GM12801 (cell line): ENCODE data around the gene IRS2.

Experiments
- TF ChIP-seq, protein P1 (sequence below): IDR thresholded peaks from one replicate; pipeline ENCODE4 v1.5.1; 2011; ENCODE audit warnings: control low read depth; ENCODE audit not compliant: insufficient read length; ENCODE audit errors: extremely low read depth

IRS2 gene

DNA sequence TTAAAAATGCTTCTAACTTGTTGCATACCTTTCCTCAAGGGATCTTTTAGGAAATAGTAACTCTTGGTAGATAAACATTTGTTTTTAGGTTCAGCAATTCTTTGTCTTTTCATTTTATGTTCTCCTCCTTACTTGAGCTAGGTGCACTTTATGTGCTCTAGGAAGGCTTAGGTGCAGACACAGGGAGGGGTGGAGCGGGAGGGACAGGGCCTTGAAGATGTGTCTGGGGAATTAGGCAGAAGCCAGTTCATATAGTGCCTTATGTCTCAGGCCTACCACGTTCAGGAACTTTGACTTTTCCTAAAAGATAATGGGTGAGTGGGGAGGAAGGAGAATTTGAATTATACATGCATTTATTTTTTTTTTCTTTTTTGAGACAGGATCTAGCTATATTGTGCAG, 37.7 kb downstream of the IRS2 start:
- TF ChIP-seq, protein P1, sequence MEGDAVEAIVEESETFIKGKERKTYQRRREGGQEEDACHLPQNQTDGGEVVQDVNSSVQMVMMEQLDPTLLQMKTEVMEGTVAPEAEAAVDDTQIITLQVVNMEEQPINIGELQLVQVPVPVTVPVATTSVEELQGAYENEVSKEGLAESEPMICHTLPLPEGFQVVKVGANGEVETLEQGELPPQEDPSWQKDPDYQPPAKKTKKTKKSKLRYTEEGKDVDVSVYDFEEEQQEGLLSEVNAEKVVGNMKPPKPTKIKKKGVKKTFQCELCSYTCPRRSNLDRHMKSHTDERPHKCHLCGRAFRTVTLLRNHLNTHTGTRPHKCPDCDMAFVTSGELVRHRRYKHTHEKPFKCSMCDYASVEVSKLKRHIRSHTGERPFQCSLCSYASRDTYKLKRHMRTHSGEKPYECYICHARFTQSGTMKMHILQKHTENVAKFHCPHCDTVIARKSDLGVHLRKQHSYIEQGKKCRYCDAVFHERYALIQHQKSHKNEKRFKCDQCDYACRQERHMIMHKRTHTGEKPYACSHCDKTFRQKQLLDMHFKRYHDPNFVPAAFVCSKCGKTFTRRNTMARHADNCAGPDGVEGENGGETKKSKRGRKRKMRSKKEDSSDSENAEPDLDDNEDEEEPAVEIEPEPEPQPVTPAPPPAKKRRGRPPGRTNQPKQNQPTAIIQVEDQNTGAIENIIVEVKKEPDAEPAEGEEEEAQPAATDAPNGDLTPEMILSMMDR = no peak

DNA sequence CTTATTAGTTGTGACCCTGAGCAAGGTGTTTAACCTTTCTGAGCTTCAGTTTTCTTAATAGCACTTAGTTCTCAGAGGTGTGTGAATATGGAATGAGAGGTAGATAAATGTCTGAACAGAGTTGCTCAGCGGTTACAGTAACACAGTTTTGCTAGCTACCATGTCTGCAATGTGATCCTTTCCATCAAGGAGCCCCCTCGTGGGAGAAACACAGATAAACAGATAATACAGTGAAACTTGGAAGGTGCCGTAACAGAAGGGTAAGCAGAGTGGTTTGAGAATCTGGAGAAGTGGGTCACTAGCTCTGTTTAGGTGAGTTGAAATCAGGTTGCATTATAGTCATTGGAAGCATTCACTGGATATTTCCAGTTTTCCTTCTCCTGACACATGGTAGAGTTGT, 38.9 kb downstream of the IRS2 start:
- TF ChIP-seq, protein P1 = no peak

DNA sequence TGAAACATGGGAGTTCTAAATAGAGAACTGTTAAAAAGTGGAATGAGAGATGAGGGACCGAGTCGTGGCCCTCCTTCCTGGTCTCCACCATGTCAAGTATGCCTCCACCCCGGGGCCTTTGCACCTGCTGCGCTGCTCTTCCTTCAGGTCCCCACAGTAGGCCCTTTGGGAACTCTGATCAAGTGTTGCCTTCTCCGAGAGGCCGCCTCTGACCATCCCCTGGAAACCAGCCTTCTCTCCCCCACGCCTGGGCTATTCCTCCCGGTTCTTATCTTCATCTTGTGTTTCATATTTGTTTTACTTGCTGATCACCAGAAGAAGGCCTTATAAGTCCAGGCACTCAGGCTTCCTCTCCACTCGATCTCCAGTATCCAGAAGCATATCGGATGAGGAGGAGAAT, 40.0 kb downstream of the IRS2 start:
- TF ChIP-seq, protein P1 = no peak

DNA sequence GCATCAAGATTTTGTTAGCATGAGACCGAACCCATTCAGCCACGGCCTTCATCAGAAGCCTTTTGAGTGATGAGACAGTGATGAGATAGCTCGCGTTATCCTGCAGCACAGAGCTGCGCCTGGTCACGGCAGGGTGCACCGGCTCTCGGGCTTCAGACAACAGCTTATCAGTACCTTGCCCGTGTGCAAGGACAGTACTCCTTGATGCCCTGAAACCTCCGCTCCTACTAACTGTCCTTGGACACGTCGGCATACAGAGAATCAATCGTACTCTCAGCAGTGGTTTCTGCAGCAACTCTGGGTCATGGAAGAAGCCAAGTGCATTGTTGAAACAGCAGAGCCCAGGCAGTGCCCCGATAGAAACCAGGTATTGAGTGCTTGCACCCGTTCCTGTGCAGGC, 40.7 kb downstream of the IRS2 start:
- TF ChIP-seq, protein P1 = no peak

DNA sequence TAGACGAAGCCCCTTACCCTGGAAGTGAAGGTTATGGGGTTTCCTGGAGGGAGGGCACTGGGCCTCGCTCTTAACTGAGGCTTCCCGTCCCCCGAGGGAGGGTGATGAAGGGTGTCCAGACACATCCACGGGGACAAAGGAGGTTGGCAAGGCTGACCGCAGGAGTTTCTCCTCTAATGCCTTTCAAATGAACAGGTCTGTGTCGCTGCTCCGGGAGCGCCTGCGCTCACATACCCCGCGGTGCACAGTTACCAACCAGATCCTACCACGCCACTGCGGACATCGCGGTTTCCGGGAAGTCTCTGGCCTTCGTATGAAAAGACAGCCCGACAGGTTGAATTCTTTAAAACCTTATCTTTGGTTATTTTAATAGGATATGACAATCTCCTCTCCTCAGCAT, 41.3 kb downstream of the IRS2 start:
- TF ChIP-seq, protein P1 = no peak

DNA sequence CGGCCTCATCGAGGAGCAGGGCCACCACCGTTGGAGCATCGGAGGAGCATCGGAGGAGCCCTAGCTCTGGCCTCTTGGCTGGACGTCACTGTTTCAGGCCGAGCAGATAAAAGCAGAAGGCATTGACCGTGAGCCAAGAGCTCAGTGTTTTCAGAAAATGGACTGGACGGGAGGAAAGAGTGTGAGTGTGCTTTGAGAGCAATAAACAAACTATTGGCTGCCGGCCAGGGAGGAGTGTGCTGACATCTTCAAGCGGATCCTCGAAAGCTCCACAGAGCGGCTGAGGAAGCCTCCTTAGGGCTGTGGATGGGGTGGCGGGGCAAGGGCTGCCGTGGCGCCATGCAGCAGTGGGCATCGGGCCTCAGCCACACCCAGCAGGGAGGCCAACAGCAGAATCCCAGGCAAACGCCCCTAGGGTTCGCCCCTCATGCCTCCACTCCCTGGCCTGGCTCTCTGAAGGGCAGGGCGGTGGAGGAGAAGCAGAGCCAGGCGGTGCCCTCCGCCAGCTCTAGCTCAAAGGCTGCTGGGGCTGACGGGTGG, 41.8 kb downstream of the IRS2 start:
- TF ChIP-seq, protein P1 = no peak

DNA sequence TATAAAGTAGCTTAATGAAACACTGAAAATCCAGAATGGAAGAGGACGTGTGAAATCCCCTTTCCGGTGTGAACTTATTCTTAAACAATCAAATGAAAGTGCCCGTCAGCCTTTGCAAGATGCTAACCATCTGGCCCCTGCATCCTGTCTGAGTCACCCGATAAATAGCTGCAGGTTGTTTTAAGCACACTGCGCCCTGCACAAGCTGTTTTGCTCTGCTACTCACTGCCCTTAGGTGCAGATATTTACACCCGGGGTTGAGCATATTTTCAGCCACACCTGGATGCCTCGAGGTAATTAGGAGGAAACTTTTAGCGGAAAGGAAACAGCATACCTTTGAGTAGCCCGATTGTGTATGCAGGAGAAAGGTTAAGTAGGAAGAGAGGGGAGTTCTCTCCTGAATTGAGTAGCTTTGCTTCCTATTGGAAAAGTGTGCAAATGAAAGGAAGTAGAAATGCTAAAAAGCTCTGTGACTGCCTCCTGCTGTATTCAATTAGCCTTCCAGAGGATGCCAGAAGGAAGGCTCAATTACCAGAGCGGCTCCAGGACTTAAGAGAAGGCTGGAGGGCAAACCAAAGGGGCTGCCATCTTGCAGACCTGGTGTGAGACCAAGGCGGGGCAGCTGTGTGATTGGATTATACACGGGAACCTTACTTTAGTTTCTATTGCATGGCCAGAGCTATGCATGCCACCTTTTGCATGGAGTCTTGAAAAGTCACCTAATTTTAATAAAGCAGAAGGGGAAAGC, 42.5 kb downstream of the IRS2 start:
- TF ChIP-seq, protein P1 = no peak
